GM19395 (cell line): ENCODE data around the gene FAM222A.
"Not testable (repeated sequence)": the region's sequence is repeated elsewhere in the genome, so short reads cannot be mapped to it uniquely, and the experiment has no call there.

Experiments used
- ATAC-seq: cut with Tn5 transposase; IDR thresholded peaks from one replicate; pipeline ENCODE4 v1.9.1; 2021; ENCODE audit warnings: mild to moderate bottlenecking, moderate library complexity; ENCODE audit not compliant: unreplicated experiment

The FAM222A gene

GRCh38 chr12:109693653-109694600 lies 19.7 kb upstream of the FAM222A start:
- ATAC-seq = no peak

GRCh38 chr12:109694629-109695028 lies 19.0 kb upstream of the FAM222A start:
- not testable (repeated sequence) for ATAC-seq

DNA sequence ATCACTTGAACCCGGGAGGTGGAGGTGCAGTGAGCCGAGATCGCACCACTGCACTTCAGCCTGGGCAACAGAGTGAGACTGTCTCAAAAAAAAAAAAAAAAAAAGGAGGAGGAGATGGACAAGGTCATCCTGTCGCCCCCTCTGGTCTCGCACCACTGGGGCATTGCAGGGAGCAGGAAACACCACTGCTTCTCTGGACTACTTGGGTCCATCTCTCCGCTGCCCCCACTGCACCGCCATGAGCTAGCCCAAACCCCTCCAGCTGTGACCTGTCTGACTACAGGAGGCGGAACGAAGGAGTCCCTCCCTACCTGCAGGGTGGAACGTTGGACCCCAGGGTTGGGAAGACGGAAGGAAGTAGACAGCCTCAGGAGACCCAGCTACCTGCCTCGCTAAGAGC lies 18.2 kb upstream of the FAM222A start:
- ATAC-seq = no peak

DNA sequence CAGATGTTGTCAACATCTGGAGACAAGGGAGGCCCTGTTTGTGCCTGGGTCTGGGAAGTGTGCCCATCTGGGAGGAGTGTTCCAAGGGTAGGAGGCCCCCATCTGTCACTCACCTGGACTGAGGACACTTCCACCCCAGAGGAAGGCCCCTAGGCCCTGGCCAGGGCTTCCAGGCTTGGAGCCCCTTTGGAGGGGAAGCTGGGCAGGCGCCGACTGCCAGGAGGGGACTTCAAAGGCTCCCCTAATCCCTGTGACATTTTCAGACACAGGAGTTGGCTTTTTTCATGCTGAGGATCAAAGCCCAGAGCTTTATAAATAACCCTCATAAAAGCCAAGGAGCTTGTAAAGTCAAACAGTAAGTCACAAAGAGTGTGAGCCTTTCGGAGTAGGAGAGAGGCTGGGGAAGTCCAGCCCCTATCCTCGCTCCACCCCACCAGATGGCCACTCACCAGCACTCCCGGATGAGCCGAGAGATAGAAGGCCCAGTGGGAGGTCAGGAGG lies 17.6 kb upstream of the FAM222A start:
- ATAC-seq = no peak

DNA sequence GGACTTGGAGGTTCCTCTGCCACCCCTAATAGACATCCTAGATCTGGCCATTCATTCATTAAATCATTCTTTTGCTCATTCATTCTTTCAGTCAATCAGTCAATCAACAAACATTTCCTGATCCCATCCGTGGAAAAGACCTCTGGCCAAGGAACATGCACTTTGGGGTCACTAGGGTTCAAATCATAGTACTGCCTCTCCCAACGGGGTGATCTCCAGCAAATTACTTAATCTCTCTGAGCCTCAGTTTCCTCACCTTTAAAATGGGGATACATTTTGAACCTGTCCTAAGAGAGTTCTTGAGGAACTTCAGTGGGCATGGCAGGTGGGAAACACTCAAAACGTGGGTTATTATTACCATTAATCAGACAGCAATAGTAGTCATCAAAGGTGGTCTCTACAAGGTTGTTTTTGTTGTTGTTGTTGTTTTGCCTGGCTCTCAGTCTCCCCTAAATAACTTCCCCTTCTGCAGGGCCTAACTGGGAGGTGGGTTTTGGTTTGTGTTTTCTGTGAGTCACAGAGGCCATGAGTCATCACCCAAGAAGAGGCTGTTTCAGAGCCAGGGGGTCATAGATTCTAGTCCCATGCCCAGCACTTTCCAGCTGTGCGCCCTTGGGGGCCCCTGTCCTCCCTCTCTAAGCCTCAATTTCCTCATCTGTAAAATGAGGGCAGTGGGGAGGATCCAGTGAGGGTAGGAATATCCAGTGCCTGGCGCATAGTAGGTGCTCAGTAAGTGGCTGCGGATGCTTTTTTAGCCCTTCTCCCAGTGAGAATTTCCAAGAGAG lies 16.9 kb upstream of the FAM222A start:
- ATAC-seq = no peak

- no peak for ATAC-seq
Observed at GRCh38 chr12:109697270-109697553, 16.4 kb upstream of the FAM222A start.

GRCh38 chr12:109697877-109698468 lies 15.7 kb upstream of the FAM222A start:
- ATAC-seq = no peak

DNA sequence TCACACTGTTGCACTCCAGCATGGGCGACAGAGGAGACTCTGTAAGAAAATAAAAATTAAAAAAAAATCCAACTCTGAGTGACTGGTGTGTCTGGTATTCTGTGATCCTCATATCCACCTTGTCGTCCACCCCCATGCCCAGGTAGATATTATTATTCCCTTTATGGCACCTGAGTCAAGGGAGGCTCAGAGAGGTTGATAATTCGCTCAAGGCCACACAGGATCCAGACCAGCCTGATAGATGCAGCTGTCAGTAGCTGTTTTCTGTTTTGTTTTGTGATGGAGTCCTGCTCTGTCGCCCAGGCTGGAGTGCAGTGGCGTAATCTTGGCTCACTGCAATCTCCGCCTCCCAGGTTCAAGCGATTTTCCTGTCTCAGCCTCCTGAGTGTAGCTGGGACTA lies 14.8 kb upstream of the FAM222A start:
- ATAC-seq = no peak

- no peak for ATAC-seq
Observed at GRCh38 chr12:109701064-109701463, 12.6 kb upstream of the FAM222A start.

DNA sequence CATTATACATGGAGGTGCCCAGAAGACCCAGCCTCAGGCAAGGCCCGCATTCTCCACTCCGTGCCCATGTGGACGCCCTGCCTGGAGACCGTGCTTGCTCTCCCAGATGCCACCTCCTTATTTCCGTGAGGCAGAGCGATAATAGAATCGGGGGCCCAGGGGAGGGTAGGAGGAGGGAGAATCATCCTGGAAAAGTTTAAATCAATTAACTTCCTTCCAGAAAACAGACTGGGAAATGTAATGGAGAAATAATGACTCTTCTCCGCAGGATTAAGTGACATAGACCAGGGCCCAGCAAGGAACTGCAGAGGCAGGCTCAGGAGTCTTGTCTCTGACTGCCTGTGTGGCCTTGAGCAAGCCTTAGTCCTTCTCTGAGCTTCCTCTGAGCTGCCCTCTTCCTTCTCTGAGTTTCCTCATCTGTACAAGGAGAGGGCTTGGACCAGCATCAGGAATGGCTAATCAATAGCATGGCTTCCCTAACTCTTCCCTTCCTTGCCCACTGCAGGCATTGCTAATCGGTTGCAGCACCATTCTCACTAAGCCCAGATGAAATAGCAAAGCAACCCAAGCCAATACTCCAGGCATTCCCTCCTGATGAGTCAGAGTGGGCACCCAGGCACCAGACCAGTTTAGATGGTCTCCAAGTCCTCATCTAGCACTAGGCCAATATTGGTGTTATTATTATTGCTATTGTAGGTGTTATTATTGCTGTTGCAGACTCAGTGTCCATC lies 11.3 kb upstream of the FAM222A start:
- no peak for ATAC-seq

DNA sequence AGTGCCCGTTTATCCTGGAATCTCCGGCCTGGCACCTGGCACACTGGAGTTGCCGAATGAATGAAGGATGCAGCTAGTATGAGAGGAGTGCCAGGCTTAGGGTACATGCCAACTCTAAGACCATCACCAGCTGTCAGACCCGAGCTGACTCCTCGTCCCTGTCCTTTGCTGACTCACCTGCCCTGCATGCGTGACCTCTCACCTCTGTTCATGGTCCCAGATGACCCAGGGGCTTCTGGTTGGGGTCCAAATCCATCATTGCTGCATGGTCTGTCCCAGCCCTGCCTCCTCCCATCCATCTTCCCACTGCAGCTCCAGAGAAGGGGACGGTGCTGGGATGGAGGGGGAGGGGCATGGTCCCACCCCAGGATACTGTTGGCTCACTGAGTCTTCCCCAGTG lies 9.9 kb upstream of the FAM222A start:
- no peak for ATAC-seq

GRCh38 chr12:109704371-109705098 lies 9.1 kb upstream of the FAM222A start:
- ATAC-seq = no peak

DNA sequence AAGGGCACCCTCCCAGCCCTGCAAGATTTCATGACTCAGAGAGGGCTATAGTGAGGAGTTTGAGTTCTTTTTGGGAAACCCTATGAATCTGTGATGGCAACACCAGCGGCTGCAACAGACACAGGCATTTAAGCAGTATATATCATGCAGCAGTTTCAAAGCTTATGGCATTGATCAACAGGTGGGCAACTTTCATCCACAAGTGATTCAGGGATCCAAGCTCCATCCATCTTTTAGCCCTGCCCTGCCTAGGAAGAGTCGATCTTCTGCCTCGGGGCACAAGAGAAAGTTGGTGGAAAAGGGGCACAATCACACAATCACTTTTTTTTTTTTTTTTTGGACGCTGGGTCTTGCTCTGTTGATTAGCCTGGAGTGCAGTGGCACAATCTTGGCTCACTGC lies 8.3 kb upstream of the FAM222A start:
- no peak for ATAC-seq

- no peak for ATAC-seq
Observed at GRCh38 chr12:109706398-109706746, 7.3 kb upstream of the FAM222A start.

GRCh38 chr12:109706747-109707469 lies 6.7 kb upstream of the FAM222A start:
- no peak for ATAC-seq

GRCh38 chr12:109707470-109707821 lies 6.2 kb upstream of the FAM222A start:
- ATAC-seq = no peak

GRCh38 chr12:109708939-109709338 lies 4.7 kb upstream of the FAM222A start:
- no peak for ATAC-seq

DNA sequence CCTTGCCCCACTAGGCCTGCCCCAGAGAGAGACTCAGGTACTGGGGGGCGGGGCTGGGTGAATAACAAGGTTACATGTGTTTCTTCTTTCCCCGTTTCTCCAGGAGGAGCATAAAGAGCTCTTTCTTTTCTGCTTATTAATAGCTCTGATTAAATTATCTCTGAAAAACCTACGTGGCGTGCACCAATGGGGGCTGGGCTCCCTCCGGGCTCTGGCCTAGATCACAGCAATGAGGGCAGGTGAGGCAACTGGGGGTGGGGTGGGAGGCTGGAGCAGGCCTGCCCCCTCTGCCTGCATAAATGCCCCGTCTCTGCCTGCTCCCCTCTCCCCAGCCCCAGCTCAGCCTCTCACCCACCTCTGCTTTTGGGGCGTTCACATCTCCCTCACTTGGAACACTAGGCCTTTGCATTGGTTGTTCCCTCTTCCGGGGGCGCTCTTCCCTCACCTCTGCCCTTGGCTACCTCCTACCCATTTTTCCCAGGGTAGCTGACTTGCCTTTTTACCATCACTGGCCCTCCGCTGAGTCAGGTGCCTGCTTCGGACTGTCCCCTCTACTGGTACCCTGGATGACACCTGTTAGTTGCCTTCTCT lies 4.1 kb upstream of the FAM222A start:
- ATAC-seq = no peak

- no peak for ATAC-seq
Observed at GRCh38 chr12:109710205-109710746, 3.3 kb upstream of the FAM222A start.
